Mesodermal cell (in vitro differentiated cells): Measurements from ENCODE around the gene CATSPERZ.
"Not testable (repeated sequence)": the region's sequence is repeated elsewhere in the genome, so short reads cannot be mapped to it uniquely, and the experiment has no call there.

Experiments used
- H3K27ac ChIP-seq: 2 replicates; pipeline ENCODE4 v1.7.0; 2013; ENCODE audit warnings: mild to moderate bottlenecking, low read depth, low read length, moderate library complexity; ENCODE audit not compliant: severe bottlenecking
- H3K36me3 ChIP-seq: 2 replicates; pipeline ENCODE4 v1.7.1; 2013; ENCODE audit warnings: mild to moderate bottlenecking, low read length, moderate library complexity; ENCODE audit not compliant: control insufficient read depth, insufficient read depth
- H3K4me1 ChIP-seq: one replicate; pipeline ENCODE4 v1.7.1; 2013; ENCODE audit warnings: mild to moderate bottlenecking, low read length; ENCODE audit not compliant: insufficient read depth, control insufficient read depth, poor library complexity, severe bottlenecking
- H3K4me3 ChIP-seq: 2 replicates; pipeline ENCODE4 v1.7.0; 2013; ENCODE audit warnings: low read length, control low read depth, mild to moderate bottlenecking; ENCODE audit not compliant: insufficient read depth, poor library complexity, severe bottlenecking; ENCODE audit errors: extremely low read depth
- H3K9me3 ChIP-seq: 2 replicates; pipeline ENCODE4 v1.7.1; 2013; ENCODE audit warnings: mild to moderate bottlenecking, low read length, moderate library complexity; ENCODE audit not compliant: control insufficient read depth
- WGBS, 2 experiments: methylation state at CpG; one replicate each; pipeline ENCODE4 v1.1.5; 2013; ENCODE audit warnings: missing lambda C conversion rate in 2 of 2; ENCODE audit not compliant: insufficient coverage in 2 of 2; 5-methylcytosine and 5-hydroxymethylcytosine counted together

Gene CATSPERZ

DNA sequence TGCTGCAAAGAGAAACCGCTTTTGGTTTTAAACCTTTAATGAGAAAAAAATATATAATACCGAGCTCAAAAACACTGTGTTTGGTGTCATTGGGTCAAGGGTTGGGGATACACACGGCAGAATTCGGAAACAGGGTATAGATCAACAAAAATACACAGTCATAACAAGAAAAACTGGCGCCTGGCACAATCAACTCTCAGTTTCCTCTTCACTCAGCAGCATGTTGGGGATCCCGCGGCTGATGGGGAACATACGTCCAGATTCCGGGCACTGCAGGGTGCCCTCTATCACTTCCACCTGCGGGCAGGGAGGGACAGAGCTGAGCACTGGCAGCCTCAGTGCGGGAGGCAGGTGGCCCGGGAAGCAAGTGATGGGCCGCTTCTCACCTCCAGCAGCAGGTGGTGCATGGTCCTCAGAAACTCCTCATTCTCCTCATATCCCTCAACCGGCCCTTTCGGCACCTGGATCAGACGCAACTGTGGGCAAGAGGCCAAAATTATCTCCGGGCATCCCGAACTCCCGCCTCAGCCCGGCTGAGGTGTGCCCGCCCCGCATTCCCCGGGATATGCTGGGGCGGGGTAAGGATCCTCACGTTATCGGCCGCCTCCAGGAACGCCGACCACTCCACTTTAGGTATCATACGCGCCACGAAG lies 16.6 kb downstream of the CATSPERZ start:
- 3 to 5% methylated on average over 16 to 22 of the region's 32 CpGs for WGBS, 2 experiments
- H3K4me3 ChIP-seq: peak overlapping the region; percentile 95
- peak overlapping the region; percentile 97 for H3K27ac ChIP-seq
- no peaks in the 10 kb centered on the region for H3K9me3 ChIP-seq
- peaks cover 33% of the 10 kb centered on the region for H3K36me3 ChIP-seq
- H3K4me1 ChIP-seq: peaks cover 8% of the 10 kb centered on the region

DNA sequence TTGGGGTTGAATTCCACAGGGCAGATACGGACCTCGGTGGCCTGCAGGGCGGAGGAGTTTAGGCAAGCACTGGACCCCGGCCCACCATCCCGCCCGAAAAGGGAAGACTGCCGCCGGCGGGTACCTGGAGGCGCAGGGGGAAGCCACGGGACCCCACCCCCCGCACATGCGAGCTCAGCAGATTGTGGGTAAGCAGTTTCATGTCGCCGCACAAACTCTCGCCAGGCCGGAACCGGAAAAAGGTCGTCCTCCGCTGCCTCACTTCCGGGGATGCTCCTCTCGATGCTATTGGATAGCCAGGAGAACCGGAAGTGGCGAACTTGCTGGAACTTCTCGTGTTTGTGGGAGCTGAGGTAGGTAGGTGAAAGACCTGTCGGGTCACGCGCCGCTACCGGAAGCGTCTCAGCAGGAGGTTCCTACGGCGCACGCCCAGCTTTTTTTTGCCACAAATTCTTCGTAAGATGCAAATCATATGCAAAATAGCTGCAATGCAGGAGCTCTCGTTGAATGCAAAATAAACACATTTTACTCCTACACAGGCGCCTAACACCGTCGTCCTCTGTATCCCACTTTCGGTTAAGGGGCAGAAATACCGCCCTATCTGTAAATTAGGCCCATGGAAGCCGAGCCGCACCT lies 17.3 kb downstream of the CATSPERZ start, which contains the start of gene TRMT112:
TRMT112 (minus strand) TSS at position 235 of the 636 bp plus-strand sequence; CDS start at position 202, 33 bp downstream.
- WGBS, 2 experiments: 0 to 1% methylated on average over 36 to 42 of the region's 43 CpGs
- Histone ChIP-seq H3K9me3 (no peaks in the 10 kb centered on the region), H3K4me3 (peak within 1 kb of the TSS; percentile 95), H3K27ac (peak within 1 kb of the TSS; percentile 97), H3K4me1 (peaks cover 8% of the 10 kb centered on the region), H3K36me3 (peaks cover 39% of the 10 kb centered on the region)

DNA sequence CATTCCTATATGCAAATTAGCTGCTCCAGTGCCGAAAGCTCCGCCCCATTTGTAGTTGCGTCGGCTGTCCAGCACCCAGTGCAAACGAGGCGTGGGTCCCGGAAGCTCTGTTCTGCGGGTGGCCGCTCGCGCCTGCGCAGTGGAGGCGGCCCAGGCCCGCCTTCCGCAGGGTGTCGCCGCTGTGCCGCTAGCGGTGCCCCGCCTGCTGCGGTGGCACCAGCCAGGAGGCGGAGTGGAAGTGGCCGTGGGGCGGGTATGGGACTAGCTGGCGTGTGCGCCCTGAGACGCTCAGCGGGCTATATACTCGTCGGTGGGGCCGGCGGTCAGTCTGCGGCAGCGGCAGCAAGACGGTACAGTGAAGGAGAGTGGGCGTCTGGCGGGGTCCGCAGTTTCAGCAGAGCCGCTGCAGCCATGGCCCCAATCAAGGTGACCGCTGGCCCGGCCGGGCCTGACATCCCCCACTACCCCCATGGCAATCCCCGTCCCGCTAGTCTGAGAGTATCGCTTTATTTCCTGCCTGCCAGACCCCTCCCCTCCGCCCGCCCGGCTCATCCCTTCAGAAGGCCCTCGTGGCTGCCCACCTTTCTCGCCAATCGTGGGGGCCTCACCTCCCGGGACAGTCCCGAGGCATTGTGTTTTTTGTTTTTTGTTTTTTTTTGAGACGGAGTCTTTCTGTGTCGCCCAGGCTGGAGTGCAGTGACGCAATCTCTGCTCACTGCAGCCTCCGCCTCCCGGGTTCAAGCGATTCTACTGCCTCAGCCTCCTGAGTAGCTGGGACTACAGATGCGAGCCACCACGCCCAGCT lies 18.0 kb downstream of the CATSPERZ start, which contains the start of gene PRDX5:
PRDX5 (plus strand) TSS at position 161 of the 805 bp plus-strand sequence; CDS start at position 256, 95 bp downstream.
- peak within 1 kb of the TSS; percentile 97 for H3K27ac ChIP-seq
- peaks cover 12% of the 10 kb centered on the region for H3K4me1 ChIP-seq
- 0 to 1% methylated on average over 39 to 57 of the region's 61 CpGs for WGBS, 2 experiments
- no peaks in the 10 kb centered on the region for H3K9me3 ChIP-seq
- H3K36me3 ChIP-seq: peaks cover 45% of the 10 kb centered on the region
- H3K4me3 ChIP-seq: peak within 1 kb of the TSS; percentile 95

DNA sequence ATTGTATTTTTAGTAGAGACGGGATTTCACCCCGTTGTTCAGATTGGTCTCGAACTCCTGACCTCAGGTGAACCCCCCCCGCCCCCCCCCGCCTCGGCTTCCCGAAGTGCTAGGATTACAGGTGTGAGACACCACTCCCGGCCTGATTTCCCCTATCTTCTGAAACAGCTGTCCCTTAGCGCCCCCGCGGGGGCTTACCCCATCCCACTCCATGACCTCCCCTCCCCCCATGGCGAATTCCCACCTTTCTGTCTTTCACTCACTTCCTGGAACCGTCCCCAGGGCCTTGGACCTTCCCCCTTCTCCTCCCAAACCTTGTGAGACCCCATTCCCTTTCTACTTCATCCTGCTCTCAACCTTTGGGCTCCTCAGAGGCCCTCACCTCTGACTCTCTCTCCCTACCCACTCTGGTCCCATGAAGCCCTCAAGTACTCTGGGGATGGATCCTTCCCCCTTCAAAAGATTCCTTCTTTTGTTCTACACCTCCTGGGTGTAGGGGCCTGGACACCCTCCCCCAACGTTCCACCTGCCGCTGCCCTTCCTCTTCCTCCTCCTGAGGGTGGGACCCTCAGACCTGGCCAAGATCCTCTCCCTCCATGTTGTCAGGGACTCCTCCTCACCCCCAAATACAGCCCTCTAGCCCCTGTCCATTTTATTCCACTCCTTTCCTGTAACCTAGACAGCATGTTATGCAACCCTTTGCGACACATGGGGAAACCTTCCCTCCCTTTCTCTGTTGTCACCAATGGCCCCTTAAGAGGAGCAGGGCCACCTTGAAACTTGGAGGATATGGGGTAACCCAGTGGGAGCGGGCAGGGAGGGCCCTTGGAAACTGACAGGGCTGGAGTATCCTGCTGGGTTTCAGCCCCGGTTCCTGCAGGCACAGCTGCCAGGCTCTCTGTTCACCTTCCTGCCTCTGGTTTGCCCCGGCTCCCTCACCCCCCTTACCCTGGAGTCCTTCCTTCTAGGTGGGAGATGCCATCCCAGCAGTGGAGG lies 18.9 kb downstream of the CATSPERZ start:
- Histone ChIP-seq H3K27ac (no peak overlapping the region), H3K36me3 (peaks cover 39% of the 10 kb centered on the region), H3K9me3 (no peaks in the 10 kb centered on the region)

DNA sequence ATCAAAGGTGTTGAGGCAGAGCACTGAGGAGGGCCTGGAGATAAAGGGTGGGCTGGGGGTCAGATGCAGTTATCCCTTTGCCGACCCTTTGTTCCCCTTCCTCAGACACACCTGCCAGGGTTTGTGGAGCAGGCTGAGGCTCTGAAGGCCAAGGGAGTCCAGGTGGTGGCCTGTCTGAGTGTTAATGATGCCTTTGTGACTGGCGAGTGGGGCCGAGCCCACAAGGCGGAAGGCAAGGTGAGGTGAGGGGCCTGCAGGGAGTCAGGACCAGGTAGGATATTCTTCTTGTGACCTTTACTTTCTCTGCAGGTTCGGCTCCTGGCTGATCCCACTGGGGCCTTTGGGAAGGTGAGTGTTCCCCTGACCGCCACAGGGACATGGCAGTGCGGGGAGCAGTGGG lies 20.4 kb downstream of the CATSPERZ start:
- Histone ChIP-seq H3K4me1 (peaks cover 22% of the 10 kb centered on the region), H3K4me3 (no peak overlapping the region), H3K9me3 (no peaks in the 10 kb centered on the region), H3K36me3 (peaks cover 29% of the 10 kb centered on the region), H3K27ac (no peak overlapping the region)
- 98 to 100% methylated on average over 6 of the region's 7 CpGs for WGBS, 2 experiments

More for the DNA sequence above, 18.9 kb downstream of the CATSPERZ start:
- Histone ChIP-seq H3K4me3 (peak overlapping the region; percentile 95), H3K4me1 (peaks cover 13% of the 10 kb centered on the region)
- WGBS, 2 experiments: 27 to 42% methylated on average over 6 to 14 of the region's 19 CpGs

DNA sequence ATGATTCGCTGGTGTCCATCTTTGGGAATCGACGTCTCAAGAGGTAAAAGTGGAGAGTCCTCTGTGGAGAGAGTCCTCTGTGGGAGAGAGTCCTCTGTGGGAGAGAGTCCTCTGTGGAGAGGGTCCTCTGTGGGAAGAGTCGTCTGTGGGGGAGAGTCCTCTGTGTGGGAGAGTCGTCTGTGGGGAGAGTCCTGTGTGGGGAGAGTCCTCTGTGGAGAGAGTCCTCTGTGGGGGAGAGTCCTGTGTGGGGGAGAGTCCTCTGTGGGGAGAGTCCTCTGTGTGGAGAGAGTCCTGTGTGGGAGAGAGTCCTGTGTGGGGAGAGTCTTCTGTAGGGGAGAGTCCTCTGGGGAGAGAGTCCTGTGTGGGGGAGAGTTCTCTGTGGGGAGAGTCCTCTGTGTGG lies 20.9 kb downstream of the CATSPERZ start:
- WGBS, 2 experiments: 95 to 96% methylated on average over 5 of the region's 5 CpGs

DNA sequence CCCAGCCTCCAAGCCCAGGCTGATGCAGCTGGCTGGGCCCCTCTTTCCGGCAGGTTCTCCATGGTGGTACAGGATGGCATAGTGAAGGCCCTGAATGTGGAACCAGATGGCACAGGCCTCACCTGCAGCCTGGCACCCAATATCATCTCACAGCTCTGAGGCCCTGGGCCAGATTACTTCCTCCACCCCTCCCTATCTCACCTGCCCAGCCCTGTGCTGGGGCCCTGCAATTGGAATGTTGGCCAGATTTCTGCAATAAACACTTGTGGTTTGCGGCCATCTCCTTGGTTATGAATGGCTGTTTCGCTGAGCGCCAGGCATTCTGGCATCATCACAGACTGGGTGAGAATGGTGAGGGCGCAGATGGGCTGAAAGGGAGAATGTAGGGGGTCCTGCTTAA lies 21.4 kb downstream of the CATSPERZ start:
- Histone ChIP-seq H3K9me3 (no peaks in the 10 kb centered on the region), H3K36me3 (peaks cover 24% of the 10 kb centered on the region), H3K4me1 (peaks cover 22% of the 10 kb centered on the region), H3K4me3 (no peak overlapping the region), H3K27ac (no peak overlapping the region)
- WGBS, 2 experiments: 97 to 100% methylated on average over 4 to 5 of the region's 5 CpGs

More for the DNA sequence above, 20.9 kb downstream of the CATSPERZ start:
- H3K36me3 ChIP-seq: peaks cover 25% of the 10 kb centered on the region
- no peak overlapping the region for H3K27ac ChIP-seq
- H3K4me3 ChIP-seq: no peak overlapping the region
- H3K4me1 ChIP-seq: peaks cover 22% of the 10 kb centered on the region
- H3K9me3 ChIP-seq: no peaks in the 10 kb centered on the region

DNA sequence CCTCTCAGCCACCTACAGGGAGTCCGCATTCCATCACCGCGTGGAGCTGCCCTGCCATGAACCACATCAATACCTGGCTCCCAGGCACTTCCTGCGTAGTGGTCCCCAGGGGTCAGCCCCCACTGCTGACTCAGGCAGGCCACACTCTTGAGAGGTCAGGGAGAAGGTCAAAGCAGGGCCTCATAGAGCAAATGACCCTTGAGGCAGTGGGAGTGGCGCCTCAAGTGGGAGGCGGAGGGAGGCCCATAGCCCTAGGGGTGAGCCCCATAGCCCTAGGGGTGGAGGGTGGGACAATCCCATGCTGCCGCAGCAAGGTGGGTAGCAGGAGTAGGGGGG lies 22.7 kb downstream of the CATSPERZ start:
- Histone ChIP-seq H3K27ac (no peak overlapping the region), H3K9me3 (no peaks in the 10 kb centered on the region), H3K4me1 (peaks cover 22% of the 10 kb centered on the region), H3K36me3 (peaks cover 24% of the 10 kb centered on the region), H3K4me3 (no peak overlapping the region)
- 81% methylated on average over 6 of the region's 7 CpGs for WGBS, 2 experiments

DNA sequence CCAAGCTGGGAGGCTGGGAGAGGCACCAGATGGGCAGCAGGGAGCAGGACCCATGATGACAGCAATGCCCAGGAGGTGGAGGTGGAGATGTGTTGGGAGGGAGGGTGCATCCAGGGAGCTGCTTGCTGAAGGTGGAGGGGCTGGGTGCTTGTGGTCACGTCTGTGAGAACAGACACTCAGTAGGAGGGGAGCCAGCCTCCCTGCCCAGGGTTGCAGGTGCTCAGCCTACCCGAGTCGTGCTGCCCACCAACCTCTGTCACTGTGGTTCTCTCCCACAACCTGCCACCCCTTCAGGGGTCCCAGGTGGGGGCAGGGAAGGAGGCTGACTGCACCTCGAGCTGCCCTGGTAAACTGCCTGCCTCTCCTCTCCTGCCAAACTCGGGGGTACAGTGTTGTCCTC lies 23.2 kb downstream of the CATSPERZ start:
- 80 to 90% methylated on average over 3 of the region's 5 CpGs for WGBS, 2 experiments
- H3K36me3 ChIP-seq: peaks cover 24% of the 10 kb centered on the region
- H3K9me3 ChIP-seq: no peaks in the 10 kb centered on the region
- peaks cover 22% of the 10 kb centered on the region for H3K4me1 ChIP-seq
- H3K27ac ChIP-seq: no peak overlapping the region
- no peak overlapping the region for H3K4me3 ChIP-seq

DNA sequence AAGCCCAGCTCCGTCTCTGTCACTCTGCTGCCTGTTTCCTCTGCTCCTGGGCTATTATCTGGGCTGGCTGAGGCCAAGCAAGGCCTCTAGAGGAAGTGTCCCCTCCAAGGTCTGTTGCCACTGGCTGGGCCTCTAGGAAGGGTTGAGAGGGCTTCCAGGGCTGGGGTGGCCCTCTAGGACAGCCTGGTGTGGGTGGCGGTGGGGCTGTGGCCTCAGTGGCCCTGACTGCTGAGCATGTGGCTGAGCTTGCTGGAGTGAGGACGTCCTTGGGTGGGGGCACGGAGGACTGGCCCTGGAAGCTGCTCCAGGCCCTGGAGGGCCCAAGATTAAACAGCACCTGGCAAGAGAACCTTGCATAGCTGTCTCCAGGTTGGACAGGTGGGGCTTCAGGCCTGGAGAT lies 23.8 kb downstream of the CATSPERZ start:
- WGBS, 2 experiments: 87 to 94% methylated on average over 2 of the region's 4 CpGs
- H3K9me3 ChIP-seq, H3K27ac ChIP-seq, H3K4me3 ChIP-seq: not testable (repeated sequence)
- Histone ChIP-seq H3K4me1 (peaks cover 21% of the 10 kb centered on the region), H3K36me3 (peaks cover 24% of the 10 kb centered on the region)
